Subcutaneous adipose tissue (tissue), 4 donors: Measurements from ENCODE around the gene PTK7. TPM values are rescaled to one million over a fixed set of nuclear protein-coding genes. Genes with fewer than 3 reads are reported as not detected.

Experiments used
- total RNA-seq, 4 donors: library from RNA; depleted of rRNA; stranded (reverse); fragments of >200 nt; gene quantifications; one replicate each; pipeline ENCODE4 v1.1.0, GENCODE V29; 2016
- TF ChIP-seq, protein P1 (sequence below): fragments of 450-650 bp; IDR thresholded peaks from one replicate; pipeline ENCODE4 v1.5.1; 2016; ENCODE audit warnings: low read depth, mild to moderate bottlenecking, control low read depth, antibody characterized with exemption, moderate library complexity

Gene PTK7
- total RNA-seq, 4 donors from 2014 or later = 1.8 to 11.4 (median 3.6) TPM

DNA sequence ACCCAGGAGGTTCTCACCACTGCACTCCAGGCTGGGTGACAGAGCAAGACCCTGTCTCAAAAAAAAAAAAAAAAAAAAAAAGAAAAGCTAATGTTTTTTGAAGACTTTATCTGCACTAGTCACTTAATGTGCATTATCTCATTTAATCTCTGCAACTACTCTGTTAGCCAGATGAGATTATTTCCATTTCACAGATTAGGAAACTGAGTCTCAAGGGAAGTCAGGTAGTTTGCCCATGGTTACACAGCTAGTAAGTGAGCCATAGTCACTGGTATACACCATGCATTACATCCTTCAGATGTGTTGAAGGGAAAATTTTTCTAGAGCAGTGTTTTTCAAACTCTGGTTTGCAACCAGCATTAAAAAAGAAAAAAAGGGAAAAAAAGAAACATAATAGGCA is 87.8 kb downstream of the PTK7 start:
- TF ChIP-seq, protein P1, sequence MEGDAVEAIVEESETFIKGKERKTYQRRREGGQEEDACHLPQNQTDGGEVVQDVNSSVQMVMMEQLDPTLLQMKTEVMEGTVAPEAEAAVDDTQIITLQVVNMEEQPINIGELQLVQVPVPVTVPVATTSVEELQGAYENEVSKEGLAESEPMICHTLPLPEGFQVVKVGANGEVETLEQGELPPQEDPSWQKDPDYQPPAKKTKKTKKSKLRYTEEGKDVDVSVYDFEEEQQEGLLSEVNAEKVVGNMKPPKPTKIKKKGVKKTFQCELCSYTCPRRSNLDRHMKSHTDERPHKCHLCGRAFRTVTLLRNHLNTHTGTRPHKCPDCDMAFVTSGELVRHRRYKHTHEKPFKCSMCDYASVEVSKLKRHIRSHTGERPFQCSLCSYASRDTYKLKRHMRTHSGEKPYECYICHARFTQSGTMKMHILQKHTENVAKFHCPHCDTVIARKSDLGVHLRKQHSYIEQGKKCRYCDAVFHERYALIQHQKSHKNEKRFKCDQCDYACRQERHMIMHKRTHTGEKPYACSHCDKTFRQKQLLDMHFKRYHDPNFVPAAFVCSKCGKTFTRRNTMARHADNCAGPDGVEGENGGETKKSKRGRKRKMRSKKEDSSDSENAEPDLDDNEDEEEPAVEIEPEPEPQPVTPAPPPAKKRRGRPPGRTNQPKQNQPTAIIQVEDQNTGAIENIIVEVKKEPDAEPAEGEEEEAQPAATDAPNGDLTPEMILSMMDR = no peak

DNA sequence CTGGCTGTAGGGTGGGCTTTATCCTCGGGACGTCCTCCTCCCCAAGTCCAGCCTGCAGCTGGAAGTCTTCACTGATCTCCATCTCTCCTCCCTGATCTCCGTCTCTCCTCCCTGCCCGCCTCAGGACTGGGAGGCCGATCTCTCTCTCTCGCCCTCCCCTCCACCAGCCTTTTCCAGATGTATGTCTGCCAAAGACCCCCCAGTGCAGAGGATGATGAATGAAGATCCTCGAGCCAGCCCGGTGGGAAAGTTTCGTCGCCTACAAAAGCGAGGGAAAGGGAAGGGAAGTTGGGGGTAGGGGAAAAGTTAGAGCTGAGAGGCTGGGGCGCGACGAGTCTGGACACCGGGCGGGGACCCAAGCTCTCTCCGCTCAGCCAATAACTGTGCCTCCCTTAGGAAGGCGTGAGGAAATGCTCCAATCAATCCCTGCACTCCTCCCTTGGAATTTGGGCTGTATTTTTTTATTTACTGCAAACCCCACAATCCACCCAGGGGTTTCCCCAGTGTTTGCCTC is 94.4 kb downstream of the PTK7 start:
- TF ChIP-seq, protein P1 = no peak

DNA sequence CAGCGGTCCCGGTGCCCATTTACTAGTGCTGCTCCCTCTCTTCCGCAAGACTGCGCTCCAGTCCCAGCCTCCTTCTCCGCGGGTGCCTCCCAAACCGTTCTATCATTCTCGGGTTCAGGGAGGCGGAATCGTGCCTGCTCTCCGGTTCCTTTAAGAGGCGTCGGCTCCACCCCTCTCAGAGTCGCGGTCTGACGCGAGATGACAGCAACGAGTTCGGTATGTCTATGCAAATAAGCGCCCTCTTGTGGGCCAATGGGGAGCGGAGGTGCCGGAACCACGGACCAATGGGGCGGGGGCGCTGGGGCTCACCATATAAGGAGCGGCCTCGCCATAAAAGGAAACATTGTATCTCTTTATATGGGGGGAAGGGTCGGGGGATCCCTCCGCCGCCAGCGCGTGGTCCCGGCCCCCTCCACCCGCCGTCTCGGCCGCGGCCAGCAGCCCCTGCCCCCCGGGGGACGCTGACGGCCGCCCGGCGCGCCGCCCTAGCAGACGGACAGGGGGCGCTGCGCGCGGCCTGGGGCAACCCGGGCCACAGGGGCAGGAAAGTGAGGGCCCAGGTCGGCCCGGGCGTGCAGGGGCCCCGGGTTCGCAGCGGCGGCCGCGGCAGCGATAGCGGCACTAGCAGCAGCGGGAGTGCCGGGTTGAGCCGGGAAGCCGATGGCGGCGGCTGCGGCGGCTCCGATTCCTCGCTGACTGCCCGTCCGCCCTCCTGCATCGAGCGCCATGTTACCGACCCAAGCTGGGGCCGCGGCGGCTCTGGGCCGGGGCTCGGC is 95.0 kb downstream of the PTK7 start, which contains the start of gene SRF:
TSS of gene SRF (plus strand) at position 339 of the 776 bp plus-strand sequence. CDS start at position 727, 388 bp downstream.
- TF ChIP-seq, protein P1 = no peak

DNA sequence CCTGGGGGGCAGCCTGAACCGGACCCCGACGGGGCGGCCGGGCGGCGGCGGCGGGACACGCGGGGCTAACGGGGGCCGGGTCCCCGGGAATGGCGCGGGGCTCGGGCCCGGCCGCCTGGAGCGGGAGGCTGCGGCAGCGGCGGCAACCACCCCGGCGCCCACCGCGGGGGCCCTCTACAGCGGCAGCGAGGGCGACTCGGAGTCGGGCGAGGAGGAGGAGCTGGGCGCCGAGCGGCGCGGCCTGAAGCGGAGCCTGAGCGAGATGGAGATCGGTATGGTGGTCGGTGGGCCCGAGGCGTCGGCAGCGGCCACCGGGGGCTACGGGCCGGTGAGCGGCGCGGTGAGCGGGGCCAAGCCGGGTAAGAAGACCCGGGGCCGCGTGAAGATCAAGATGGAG is 95.6 kb downstream of the PTK7 start:
- TF ChIP-seq, protein P1 = no peak

- TF ChIP-seq, protein P1 = no peak
Observed at GRCh38 chr6:43172104-43173007, 96.2 kb downstream of the PTK7 start.

DNA sequence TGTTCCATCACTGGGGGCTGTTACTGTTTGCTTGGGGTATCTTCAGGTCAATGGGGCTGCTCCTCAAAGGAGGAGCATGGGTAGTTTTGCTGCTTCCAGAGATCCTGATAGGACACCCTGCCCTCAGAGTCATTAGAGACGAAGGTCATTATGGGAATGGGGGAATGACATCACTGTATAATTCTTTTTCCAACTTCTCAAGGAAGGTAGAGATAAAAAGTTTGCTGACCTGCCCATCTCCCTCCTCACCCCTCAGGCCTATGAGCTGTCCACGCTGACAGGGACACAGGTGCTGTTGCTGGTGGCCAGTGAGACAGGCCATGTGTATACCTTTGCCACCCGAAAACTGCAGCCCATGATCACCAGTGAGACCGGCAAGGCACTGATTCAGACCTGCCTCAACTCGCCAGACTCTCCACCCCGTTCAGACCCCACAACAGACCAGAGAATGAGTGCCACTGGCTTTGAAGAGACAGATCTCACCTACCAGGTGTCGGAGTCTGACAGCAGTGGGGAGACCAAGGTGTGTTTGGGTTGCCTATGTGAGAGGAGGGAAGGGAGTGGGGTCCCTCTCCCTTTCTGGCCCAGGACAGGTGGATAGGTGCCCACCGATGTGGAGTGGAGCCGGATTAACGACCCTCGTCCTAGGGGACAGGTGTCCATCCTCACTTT is 97.6 kb downstream of the PTK7 start:
- TF ChIP-seq, protein P1 = no peak
